HepG2 (cell line): ENCODE results near the gene CAPN10. TPM values are rescaled to one million over a fixed set of nuclear protein-coding genes. Genes with fewer than 3 reads are reported as not detected.

Experiments
- BORCS8-MEF2B ChIP-seq: sonication (generic); formaldehyde crosslinking; IDR thresholded peaks from 2 replicates; pipeline ENCODE4 v1.8.0; 2022; ENCODE audit warnings: mild to moderate bottlenecking, missing genetic modification reagents
- MYC ChIP-seq: sonication (generic); formaldehyde crosslinking; IDR thresholded peaks from 2 replicates; pipeline ENCODE4 v1.9.0; 2021; ENCODE audit warnings: missing genetic modification reagents, borderline replicate concordance
- MYNN ChIP-seq: sonication (generic); formaldehyde crosslinking; IDR thresholded peaks from 2 replicates; pipeline ENCODE4 v1.4.0; 2020; ENCODE audit warnings: mild to moderate bottlenecking, low read depth, missing genetic modification reagents
- REPIN1 ChIP-seq: sonication (generic); formaldehyde crosslinking; IDR thresholded peaks from 2 replicates; pipeline ENCODE4 v1.8.0; 2022; ENCODE audit warnings: missing genetic modification reagents, low read depth, mild to moderate bottlenecking, borderline replicate concordance
- TBX3 ChIP-seq: fragments of 450-650 bp; IDR thresholded peaks from 2 replicates; pipeline ENCODE4 v1.6.1; 2017; ENCODE audit warnings: antibody characterized with exemption, mild to moderate bottlenecking, inconsistent platforms, borderline replicate concordance
- TFDP2 ChIP-seq: sonication (generic); formaldehyde crosslinking; IDR thresholded peaks from 2 replicates; pipeline ENCODE4 v1.4.0; 2020; ENCODE audit warnings: missing genetic modification reagents
- UBTF ChIP-seq: sonication (generic); formaldehyde crosslinking; IDR thresholded peaks from 2 replicates; pipeline ENCODE4 v1.4.0; 2020; ENCODE audit warnings: mild to moderate bottlenecking, missing genetic modification reagents
- ZNF484 ChIP-seq: sonication (generic); formaldehyde crosslinking; IDR thresholded peaks from 2 replicates; pipeline ENCODE4 v1.5.1; 2020; ENCODE audit warnings: mild to moderate bottlenecking, low read depth, missing genetic modification reagents, borderline replicate concordance
- ZNF781 ChIP-seq: sonication (generic); formaldehyde crosslinking; IDR thresholded peaks from 2 replicates; pipeline ENCODE4 v1.5.1; 2020; ENCODE audit warnings: borderline replicate concordance, mild to moderate bottlenecking, missing genetic modification reagents; ENCODE audit errors: not compliant biosample characterization
- polyA plus RNA-seq, 8 experiments: library from polyadenylated mRNA; depleted of rRNA in 3 of 8; stranded (reverse) in 7 of 8; unstranded in 1 of 8; fragments of >200 nt; fragmentation: Illumina TruSeq in 4 of 8; extraction: Trizol in 4 of 8; gene quantifications; 2 replicates each; pipeline versions ENCODE4 v1.2.1 to v1.2.3, GENCODE V29; 2011 to 2016; ENCODE audit warnings: low read depth in 4 of 8, missing spikeins in 1 of 8, mixed read lengths in 1 of 8; ENCODE audit not compliant: insufficient read depth in 1 of 8
- total RNA-seq, 5 experiments: library from RNA; depleted of rRNA; stranded (reverse); fragments of >200 nt; fragmentation: Illumina TruSeq; extraction: Trizol; gene quantifications; 2 replicates each; pipeline ENCODE4 v1.2.3, GENCODE V29; 2016; ENCODE audit warnings: low read depth in 1 of 5
- TF ChIP-seq, protein P1 (sequence below): sonication (generic); formaldehyde crosslinking; IDR thresholded peaks from 2 replicates; pipeline ENCODE4 v1.9.0; 2021; ENCODE audit warnings: mild to moderate bottlenecking, missing genetic modification reagents
- TF ChIP-seq, protein P2 (sequence below): IDR thresholded peaks from 2 replicates; pipeline ENCODE4 v1.6.1; 2016
- TF ChIP-seq, protein P3 (sequence below): sonication (generic); formaldehyde crosslinking; IDR thresholded peaks from 2 replicates; pipeline ENCODE4 v1.4.0; 2020; ENCODE audit warnings: missing genetic modification reagents

The CAPN10 gene
- total and polyA plus RNA-seq, 2 of the 13 experiments (the other 11 are each of a cell fraction or from before 2014, with no cell fraction given): 27.6 to 32.4 TPM

- no peak for TF ChIP-seq ZNF484
- TF ChIP-seq BORCS8-MEF2B: peak; percentile 85
- TF ChIP-seq MYNN (CRISPR knock-in tag): peak; percentile 69; the same call in 1 of the 2 replicates
- TF ChIP-seq MYC (CRISPR knock-in tag): peak; percentile 99
- TF ChIP-seq, protein P1, sequence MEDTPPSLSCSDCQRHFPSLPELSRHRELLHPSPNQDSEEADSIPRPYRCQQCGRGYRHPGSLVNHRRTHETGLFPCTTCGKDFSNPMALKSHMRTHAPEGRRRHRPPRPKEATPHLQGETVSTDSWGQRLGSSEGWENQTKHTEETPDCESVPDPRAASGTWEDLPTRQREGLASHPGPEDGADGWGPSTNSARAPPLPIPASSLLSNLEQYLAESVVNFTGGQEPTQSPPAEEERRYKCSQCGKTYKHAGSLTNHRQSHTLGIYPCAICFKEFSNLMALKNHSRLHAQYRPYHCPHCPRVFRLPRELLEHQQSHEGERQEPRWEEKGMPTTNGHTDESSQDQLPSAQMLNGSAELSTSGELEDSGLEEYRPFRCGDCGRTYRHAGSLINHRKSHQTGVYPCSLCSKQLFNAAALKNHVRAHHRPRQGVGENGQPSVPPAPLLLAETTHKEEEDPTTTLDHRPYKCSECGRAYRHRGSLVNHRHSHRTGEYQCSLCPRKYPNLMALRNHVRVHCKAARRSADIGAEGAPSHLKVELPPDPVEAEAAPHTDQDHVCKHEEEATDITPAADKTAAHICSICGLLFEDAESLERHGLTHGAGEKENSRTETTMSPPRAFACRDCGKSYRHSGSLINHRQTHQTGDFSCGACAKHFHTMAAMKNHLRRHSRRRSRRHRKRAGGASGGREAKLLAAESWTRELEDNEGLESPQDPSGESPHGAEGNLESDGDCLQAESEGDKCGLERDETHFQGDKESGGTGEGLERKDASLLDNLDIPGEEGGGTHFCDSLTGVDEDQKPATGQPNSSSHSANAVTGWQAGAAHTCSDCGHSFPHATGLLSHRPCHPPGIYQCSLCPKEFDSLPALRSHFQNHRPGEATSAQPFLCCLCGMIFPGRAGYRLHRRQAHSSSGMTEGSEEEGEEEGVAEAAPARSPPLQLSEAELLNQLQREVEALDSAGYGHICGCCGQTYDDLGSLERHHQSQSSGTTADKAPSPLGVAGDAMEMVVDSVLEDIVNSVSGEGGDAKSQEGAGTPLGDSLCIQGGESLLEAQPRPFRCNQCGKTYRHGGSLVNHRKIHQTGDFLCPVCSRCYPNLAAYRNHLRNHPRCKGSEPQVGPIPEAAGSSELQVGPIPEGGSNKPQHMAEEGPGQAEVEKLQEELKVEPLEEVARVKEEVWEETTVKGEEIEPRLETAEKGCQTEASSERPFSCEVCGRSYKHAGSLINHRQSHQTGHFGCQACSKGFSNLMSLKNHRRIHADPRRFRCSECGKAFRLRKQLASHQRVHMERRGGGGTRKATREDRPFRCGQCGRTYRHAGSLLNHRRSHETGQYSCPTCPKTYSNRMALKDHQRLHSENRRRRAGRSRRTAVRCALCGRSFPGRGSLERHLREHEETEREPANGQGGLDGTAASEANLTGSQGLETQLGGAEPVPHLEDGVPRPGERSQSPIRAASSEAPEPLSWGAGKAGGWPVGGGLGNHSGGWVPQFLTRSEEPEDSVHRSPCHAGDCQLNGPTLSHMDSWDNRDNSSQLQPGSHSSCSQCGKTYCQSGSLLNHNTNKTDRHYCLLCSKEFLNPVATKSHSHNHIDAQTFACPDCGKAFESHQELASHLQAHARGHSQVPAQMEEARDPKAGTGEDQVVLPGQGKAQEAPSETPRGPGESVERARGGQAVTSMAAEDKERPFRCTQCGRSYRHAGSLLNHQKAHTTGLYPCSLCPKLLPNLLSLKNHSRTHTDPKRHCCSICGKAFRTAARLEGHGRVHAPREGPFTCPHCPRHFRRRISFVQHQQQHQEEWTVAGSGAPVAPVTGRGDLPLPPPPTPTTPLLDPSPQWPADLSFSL (CRISPR knock-in tag): no peak
- TF ChIP-seq ZNF781: no peak
- TF ChIP-seq UBTF (CRISPR knock-in tag): peak; percentile 48; the same call in 1 of the 2 replicates
- TF ChIP-seq TBX3: peak; percentile 22; the same call in 1 of the 2 replicates
- TF ChIP-seq, protein P2, sequence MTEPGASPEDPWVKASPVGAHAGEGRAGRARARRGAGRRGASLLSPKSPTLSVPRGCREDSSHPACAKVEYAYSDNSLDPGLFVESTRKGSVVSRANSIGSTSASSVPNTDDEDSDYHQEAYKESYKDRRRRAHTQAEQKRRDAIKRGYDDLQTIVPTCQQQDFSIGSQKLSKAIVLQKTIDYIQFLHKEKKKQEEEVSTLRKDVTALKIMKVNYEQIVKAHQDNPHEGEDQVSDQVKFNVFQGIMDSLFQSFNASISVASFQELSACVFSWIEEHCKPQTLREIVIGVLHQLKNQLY (CRISPR knock-in tag): peak; percentile 84
- TF ChIP-seq REPIN1 (CRISPR knock-in tag): peak; percentile 77
- peak; percentile 79; the same call in 1 of the 2 replicates for TF ChIP-seq TFDP2 (CRISPR knock-in tag)
- TF ChIP-seq, protein P3, sequence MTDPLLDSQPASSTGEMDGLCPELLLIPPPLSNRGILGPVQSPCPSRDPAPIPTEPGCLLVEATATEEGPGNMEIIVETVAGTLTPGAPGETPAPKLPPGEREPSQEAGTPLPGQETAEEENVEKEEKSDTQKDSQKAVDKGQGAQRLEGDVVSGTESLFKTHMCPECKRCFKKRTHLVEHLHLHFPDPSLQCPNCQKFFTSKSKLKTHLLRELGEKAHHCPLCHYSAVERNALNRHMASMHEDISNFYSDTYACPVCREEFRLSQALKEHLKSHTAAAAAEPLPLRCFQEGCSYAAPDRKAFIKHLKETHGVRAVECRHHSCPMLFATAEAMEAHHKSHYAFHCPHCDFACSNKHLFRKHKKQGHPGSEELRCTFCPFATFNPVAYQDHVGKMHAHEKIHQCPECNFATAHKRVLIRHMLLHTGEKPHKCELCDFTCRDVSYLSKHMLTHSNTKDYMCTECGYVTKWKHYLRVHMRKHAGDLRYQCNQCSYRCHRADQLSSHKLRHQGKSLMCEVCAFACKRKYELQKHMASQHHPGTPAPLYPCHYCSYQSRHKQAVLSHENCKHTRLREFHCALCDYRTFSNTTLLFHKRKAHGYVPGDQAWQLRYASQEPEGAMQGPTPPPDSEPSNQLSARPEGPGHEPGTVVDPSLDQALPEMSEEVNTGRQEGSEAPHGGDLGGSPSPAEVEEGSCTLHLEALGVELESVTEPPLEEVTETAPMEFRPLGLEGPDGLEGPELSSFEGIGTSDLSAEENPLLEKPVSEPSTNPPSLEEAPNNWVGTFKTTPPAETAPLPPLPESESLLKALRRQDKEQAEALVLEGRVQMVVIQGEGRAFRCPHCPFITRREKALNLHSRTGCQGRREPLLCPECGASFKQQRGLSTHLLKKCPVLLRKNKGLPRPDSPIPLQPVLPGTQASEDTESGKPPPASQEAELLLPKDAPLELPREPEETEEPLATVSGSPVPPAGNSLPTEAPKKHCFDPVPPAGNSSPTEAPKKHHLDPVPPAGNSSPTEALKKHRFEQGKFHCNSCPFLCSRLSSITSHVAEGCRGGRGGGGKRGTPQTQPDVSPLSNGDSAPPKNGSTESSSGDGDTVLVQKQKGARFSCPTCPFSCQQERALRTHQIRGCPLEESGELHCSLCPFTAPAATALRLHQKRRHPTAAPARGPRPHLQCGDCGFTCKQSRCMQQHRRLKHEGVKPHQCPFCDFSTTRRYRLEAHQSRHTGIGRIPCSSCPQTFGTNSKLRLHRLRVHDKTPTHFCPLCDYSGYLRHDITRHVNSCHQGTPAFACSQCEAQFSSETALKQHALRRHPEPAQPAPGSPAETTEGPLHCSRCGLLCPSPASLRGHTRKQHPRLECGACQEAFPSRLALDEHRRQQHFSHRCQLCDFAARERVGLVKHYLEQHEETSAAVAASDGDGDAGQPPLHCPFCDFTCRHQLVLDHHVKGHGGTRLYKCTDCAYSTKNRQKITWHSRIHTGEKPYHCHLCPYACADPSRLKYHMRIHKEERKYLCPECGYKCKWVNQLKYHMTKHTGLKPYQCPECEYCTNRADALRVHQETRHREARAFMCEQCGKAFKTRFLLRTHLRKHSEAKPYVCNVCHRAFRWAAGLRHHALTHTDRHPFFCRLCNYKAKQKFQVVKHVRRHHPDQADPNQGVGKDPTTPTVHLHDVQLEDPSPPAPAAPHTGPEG: no peak
These were observed 26.5 kb upstream of the CAPN10 start, which contains the start of gene DUSP28 (continued) for GRCh38 chr2:240560084-240560479.
